Fibroblast of peridontal ligament (primary cell): ENCODE measurements around the gene RNF208.

ENCODE experiments used
- DNase-seq: peaks from one replicate; pipeline ENCODE4 v3.0.0-alpha.2; 2010; ENCODE audit errors: extremely low read depth

RNF208 gene

GRCh38 chr9:137192448-137192780, 29.6 kb downstream of the RNF208 start:
- no peak for DNase-seq

- no peak for DNase-seq
These were observed 30.2 kb downstream of the RNF208 start for GRCh38 chr9:137191691-137192447.

- DNase-seq = no peak
These were observed 30.8 kb downstream of the RNF208 start for GRCh38 chr9:137191245-137191644.

- DNase-seq = no peak
These were observed 31.7 kb downstream of the RNF208 start for GRCh38 chr9:137190315-137190856.

GRCh38 chr9:137189297-137190295, 32.4 kb downstream of the RNF208 start:
- DNase-seq = no peak

- DNase-seq = peak; percentile 93
These were observed 33.3 kb downstream of the RNF208 start, which contains the start of the genes ANAPC2 and SSNA1 for GRCh38 chr9:137188490-137189296. Gene ANAPC2, minus strand, starts transcription at chr9:137188560. Its CDS starts 28 bp downstream, at chr9:137188532. Gene SSNA1, plus strand, starts transcription at chr9:137188676. Its CDS starts 51 bp downstream, at chr9:137188727.

GRCh38 chr9:137188086-137188489, 34.0 kb downstream of the RNF208 start:
- DNase-seq = no peak

GRCh38 chr9:137187386-137187785, 34.7 kb downstream of the RNF208 start:
- DNase-seq = no peak

GRCh38 chr9:137186385-137186784, 35.7 kb downstream of the RNF208 start:
- DNase-seq = no peak

GRCh38 chr9:137185921-137186320, 36.1 kb downstream of the RNF208 start:
- DNase-seq = no peak

GRCh38 chr9:137184881-137185660, 37.0 kb downstream of the RNF208 start:
- DNase-seq = no peak

- no peak for DNase-seq
These were observed 38.0 kb downstream of the RNF208 start for GRCh38 chr9:137183980-137184595.

- no peak for DNase-seq
These were observed 39.2 kb downstream of the RNF208 start for GRCh38 chr9:137182836-137183235.

GRCh38 chr9:137181680-137182079, 40.4 kb downstream of the RNF208 start:
- no peak for DNase-seq

- no peak for DNase-seq
These were observed 41.5 kb downstream of the RNF208 start for GRCh38 chr9:137180491-137180890.

- no peak for DNase-seq
These were observed 42.3 kb downstream of the RNF208 start for GRCh38 chr9:137179761-137180160.

GRCh38 chr9:137178939-137179630, 43.0 kb downstream of the RNF208 start:
- no peak for DNase-seq

- no peak for DNase-seq
These were observed 43.7 kb downstream of the RNF208 start for GRCh38 chr9:137178201-137178938.
